Activated B cell treated with CpG ODN at 0.5 μM for 24 hours (primary cell): ENCODE results near the gene S100A8. TPM values are rescaled to one million over a fixed set of nuclear protein-coding genes. Genes with fewer than 3 reads are reported as not detected.

Experiments used
- ATAC-seq: fragments of 200-7000 bp; cut with Tn5 transposase; one replicate; pipeline ENCODE4 v1.10.0; 2021; ENCODE audit warnings: low read depth, mild to moderate bottlenecking, moderate library complexity
- CTCF ChIA-PET: fragments of 350-600 bp; sonication (Branson Sonifier 250); formaldehyde crosslinking; loops from one replicate; lab custom pipeline; 2021; ENCODE audit warnings: antibody characterized with exemption; lab: Charles Lee
- POLR2A ChIA-PET: fragments of 350-600 bp; sonication (Branson Sonifier 250); formaldehyde crosslinking; loops from one replicate; lab custom pipeline; 2021; ENCODE audit warnings: antibody characterized with exemption; lab: Charles Lee
- DNase-seq: peaks from one replicate; pipeline ENCODE4 v3.0.0; 2022
- H3K27ac Mint-ChIP-seq: one replicate; pipeline ENCODE4 v1.8.0; 2020; ENCODE audit warnings: mixed read lengths
- H3K27me3 Mint-ChIP-seq: one replicate; pipeline ENCODE4 v1.8.0; 2021; ENCODE audit warnings: mixed read lengths
- H3K36me3 Mint-ChIP-seq: one replicate; pipeline ENCODE4 v1.8.0; 2021; ENCODE audit warnings: low read depth, mixed read lengths
- H3K4me1 Mint-ChIP-seq: one replicate; pipeline ENCODE4 v1.8.0; 2021; ENCODE audit warnings: mixed read lengths
- H3K4me3 Mint-ChIP-seq: one replicate; pipeline ENCODE4 v1.8.0; 2020; ENCODE audit warnings: mild to moderate bottlenecking, mixed read lengths
- H3K9me3 Mint-ChIP-seq: one replicate; pipeline ENCODE4 v1.8.0; 2020; ENCODE audit warnings: mixed read lengths
- intact Hi-C: fragments of 100-400 bp; cut with micrococcal nuclease; formaldehyde crosslinking; loops from one replicate; pipeline ENCODE4 v1.15.1; 2024
- total RNA-seq: library from RNA; stranded (reverse); gene quantifications from 2 replicates; pipeline ENCODE4 v1.2.3, GENCODE V29; 2022
- TF ChIP-seq, protein P1 (sequence below): fragments of 200-600 bp; IDR thresholded peaks from one replicate; pipeline ENCODE4 v1.8.0; 2022; ENCODE audit warnings: antibody characterized with exemption, mild to moderate bottlenecking

Gene S100A8
- total RNA-seq, 1 donor from 2014 or later, result not detected

DNA sequence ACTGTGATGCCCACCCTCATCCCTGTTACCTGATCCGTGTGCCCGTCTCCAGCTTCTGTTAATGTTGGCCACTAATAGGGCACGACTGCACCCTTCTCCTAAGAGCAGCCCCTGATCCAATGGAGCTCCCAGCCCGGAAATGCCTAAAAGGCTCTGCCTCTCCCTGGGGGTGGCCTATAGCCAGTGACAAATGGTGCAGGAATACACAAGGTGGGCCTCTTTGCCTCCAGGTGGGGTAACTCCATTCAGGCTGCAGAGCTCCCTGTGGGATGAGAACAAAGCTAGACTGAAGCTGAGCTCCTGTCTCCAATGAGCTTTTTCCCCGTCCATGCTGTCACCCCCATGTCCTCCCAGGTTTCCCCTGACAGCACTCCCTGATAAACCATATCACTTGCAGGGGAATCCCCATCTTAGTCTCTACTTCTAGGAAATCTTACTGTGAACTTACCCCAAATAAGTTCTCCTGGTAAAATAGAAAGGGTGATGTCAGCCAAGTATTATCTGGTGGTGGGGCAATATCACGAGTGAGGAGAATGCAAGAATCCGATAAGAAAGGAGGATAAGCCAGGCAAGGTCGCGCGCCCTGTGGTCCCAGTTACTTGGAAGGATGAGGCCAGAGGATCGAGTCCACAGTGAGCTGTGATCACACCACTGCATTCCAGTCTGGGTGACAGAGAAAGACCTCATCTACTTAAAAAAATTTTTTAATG lies 44.0 kb upstream of the S100A8 start:
- no peak for DNase-seq
- Mint-ChIP-seq H3K4me3 (no peak overlapping the region), H3K9me3 (no peaks in the 10 kb centered on the region), H3K27ac (no peak overlapping the region), H3K27me3 (peaks cover 26% of the 10 kb centered on the region), H3K4me1 (no peaks in the 10 kb centered on the region), H3K36me3 (no peaks in the 10 kb centered on the region)
- TF ChIP-seq, protein P1, sequence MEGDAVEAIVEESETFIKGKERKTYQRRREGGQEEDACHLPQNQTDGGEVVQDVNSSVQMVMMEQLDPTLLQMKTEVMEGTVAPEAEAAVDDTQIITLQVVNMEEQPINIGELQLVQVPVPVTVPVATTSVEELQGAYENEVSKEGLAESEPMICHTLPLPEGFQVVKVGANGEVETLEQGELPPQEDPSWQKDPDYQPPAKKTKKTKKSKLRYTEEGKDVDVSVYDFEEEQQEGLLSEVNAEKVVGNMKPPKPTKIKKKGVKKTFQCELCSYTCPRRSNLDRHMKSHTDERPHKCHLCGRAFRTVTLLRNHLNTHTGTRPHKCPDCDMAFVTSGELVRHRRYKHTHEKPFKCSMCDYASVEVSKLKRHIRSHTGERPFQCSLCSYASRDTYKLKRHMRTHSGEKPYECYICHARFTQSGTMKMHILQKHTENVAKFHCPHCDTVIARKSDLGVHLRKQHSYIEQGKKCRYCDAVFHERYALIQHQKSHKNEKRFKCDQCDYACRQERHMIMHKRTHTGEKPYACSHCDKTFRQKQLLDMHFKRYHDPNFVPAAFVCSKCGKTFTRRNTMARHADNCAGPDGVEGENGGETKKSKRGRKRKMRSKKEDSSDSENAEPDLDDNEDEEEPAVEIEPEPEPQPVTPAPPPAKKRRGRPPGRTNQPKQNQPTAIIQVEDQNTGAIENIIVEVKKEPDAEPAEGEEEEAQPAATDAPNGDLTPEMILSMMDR, result no peak
- CTCF ChIA-PET, result no interaction called here
- intact Hi-C loops, result no loop called here
- POLR2A ChIA-PET, result no interaction called here
- ATAC-seq, result no peak

DNA sequence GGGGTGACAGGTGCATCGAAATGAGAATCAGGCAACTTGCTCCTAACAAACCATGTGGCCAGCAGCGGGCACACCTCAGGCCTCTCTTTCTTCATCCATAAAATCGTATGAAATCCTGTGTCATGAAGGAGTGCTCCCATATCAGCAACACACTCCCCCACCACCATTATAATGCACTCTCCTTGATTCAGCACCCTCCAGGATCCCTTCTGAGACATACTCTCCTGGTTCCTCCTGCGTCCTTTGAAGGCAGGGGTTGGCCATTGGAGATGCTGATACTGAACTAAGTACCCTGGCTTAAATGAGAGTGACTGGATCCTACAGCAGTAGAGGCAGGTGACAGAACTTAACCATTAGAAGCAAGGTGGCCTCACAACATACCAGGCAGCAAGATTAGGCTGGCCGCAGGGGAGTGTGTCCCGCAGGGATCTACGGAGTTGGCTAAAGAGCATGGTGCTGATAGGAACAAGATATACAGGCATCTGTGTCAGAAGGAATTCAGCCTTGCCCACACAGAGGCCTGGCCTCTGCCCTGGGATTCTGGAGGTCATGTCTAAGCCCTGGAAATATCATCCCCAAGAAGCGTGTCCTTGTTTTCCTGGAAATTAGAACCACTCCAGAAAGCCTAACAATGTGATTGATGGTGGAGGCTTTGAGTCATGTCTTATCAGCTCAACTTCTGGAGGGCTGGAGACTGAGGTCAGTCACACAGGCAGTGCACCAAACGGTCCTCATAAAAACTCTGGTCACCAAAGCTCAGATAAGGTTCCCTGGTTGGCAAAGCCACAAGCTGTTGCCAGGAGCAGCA lies 42.2 kb upstream of the S100A8 start:
- Mint-ChIP-seq H3K36me3 (no peaks in the 10 kb centered on the region), H3K27ac (no peak overlapping the region), H3K4me3 (no peak overlapping the region), H3K4me1 (no peaks in the 10 kb centered on the region), H3K9me3 (no peaks in the 10 kb centered on the region), H3K27me3 (peaks cover 29% of the 10 kb centered on the region)
- TF ChIP-seq, protein P1, result no peak
- intact Hi-C loops, result no loop called here
- ChIA-PET POLR2A (no interaction called here), CTCF (no interaction called here)
- no peak for ATAC-seq
- no peak for DNase-seq

DNA sequence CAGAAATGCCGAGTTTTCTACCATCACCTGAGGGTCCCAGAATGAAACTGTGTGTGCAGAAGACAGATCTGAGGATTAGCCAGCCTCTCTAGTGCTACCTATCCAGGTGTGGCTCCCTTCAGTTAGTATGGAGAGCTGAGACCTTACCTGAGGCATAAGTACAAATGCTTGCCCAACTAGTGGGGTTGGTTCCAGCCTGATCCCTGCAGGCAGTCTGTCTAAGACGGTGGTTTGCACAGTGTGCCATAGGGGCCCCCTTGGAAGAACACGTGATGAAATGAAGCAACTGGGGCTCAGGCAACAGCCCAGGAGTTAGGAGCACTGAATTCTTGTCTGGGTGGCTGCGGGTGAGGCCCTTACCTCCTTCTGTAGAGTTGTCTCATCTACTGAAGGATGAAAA lies 41.1 kb upstream of the S100A8 start:
- DNase-seq, result no peak
- POLR2A ChIA-PET, result no interaction called here

DNA sequence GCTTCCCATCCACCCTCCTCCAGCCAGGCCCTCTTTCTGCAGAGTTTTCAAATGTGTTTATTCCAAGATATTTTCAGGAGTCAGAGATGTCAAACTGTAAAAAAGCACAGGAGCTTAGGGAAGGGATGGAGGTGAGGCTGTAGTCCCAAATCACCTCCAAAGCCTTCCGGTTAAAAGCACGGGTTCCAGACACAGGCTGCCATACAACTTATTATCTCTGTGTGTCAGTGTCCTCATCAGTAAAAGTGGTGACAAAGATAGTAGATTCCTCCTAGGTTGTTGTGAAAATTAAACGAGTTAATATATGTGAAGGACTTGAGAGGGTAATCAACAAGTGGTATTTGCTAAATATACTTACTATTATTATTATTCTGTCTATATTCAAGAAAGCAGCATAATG lies 40.6 kb upstream of the S100A8 start:
- ChIA-PET CTCF (no interaction called here), POLR2A (no interaction called here)
- no peak for DNase-seq
- TF ChIP-seq, protein P1, result no peak
- peaks cover 34% of the 10 kb centered on the region for H3K27me3 Mint-ChIP-seq
- intact Hi-C loops, result no loop called here
- no peaks in the 10 kb centered on the region for H3K4me1 Mint-ChIP-seq
- no peak overlapping the region for H3K4me3 Mint-ChIP-seq
- no peak overlapping the region for H3K27ac Mint-ChIP-seq
- no peaks in the 10 kb centered on the region for H3K36me3 Mint-ChIP-seq
- H3K9me3 Mint-ChIP-seq, result no peaks in the 10 kb centered on the region
- no peak for ATAC-seq

More for the DNA sequence above, 41.1 kb upstream of the S100A8 start:
- intact Hi-C loops, result no loop called here
- TF ChIP-seq, protein P1, result no peak
- Mint-ChIP-seq H3K9me3 (no peaks in the 10 kb centered on the region), H3K4me1 (no peaks in the 10 kb centered on the region), H3K36me3 (no peaks in the 10 kb centered on the region), H3K27me3 (peaks cover 32% of the 10 kb centered on the region), H3K27ac (no peak overlapping the region), H3K4me3 (no peak overlapping the region)
- CTCF ChIA-PET, result no interaction called here
- ATAC-seq, result no peak

DNA sequence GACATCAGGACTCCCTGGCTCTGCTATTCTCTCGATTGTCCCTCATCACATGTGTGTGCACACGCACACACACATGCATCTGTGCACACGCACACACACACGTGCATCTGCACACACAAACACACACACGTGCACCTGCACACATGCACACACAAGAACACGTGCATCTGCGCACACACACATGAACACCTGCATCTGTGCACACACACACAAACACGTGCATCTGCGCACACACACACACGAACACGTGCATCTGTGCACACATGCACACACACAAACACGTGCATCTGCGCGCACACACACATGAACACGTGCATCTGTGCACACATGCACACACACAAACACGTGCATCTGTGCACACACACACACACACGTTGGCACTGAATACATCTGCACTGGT lies 40.1 kb upstream of the S100A8 start:
- Mint-ChIP-seq H3K4me1 (no peaks in the 10 kb centered on the region), H3K9me3 (no peaks in the 10 kb centered on the region), H3K27me3 (peaks cover 34% of the 10 kb centered on the region), H3K36me3 (no peaks in the 10 kb centered on the region), H3K27ac (no peak overlapping the region), H3K4me3 (no peak overlapping the region)
- intact Hi-C loops, result no loop called here
- ATAC-seq (no peak), DNase-seq (no peak)
- TF ChIP-seq, protein P1, result no peak
- CTCF ChIA-PET, result no interaction called here
- POLR2A ChIA-PET, result no interaction called here
